ENCODE measurements around the gene SFI1.
"Not testable (repeated sequence)": the region's sequence is repeated elsewhere in the genome, so short reads cannot be mapped to it uniquely, and the experiment has no call there.

SFI1 gene

GRCh38 chr22:31490496-31490925 is 5.8 kb upstream of the SFI1 start:
- no peak for TF ChIP-seq EZH2 (IDR thresholded peaks at IDR 0.05; ENCODE audit: borderline replicate concordance, low read depth, low read length, severe bottlenecking)
- peak; percentile 29 for TF ChIP-seq CTCF (IDR thresholded peaks at IDR 0.05; ENCODE audit: borderline replicate concordance, extremely low read depth, low read length, poor library complexity, severe bottlenecking)
- H3K4me3 ChIP-seq (ENCODE audit: low read depth in 1 of 2, low read length in 2 of 2) = peak overlapping the region; percentile 70 to 80
- peak; percentile 72 for ATAC-seq (ENCODE audit: insufficient read depth, low read depth)
- peak; percentile 75 for DNase-seq
- H4K20me1 ChIP-seq (ENCODE audit: insufficient read depth, low read length) = no peaks in the 10 kb centered on the region
- H3K9ac ChIP-seq (ENCODE audit: low read depth, low read length) = peak overlapping the region; percentile 87
- H3K27me3 ChIP-seq (ENCODE audit: insufficient read depth, low read length, poor library complexity) = no peaks in the 10 kb centered on the region
- peaks cover 53% of the 10 kb centered on the region for H3K79me2 ChIP-seq (ENCODE audit: insufficient read depth, low read length)
- H3K9me3 ChIP-seq (ENCODE audit: insufficient read depth, low read length, severe bottlenecking) = no peaks in the 10 kb centered on the region
- H3K4me2 ChIP-seq (ENCODE audit: insufficient read depth, low read length) = peak overlapping the region; percentile 66
- peaks cover 22% of the 10 kb centered on the region for H3K36me3 ChIP-seq (ENCODE audit: insufficient read depth, low read length)
- H2AFZ ChIP-seq (ENCODE audit: low read depth, low read length) = peak overlapping the region; percentile 89
- peaks cover 43% of the 10 kb centered on the region for H3K4me1 ChIP-seq (ENCODE audit: insufficient read depth, low read length)
- peak overlapping the region; percentile 91 for H3K27ac ChIP-seq (ENCODE audit: low read length)

- H3K36me3 ChIP-seq (ENCODE audit: insufficient read depth, low read length) = peaks cover 18% of the 10 kb centered on the region
- no peaks in the 10 kb centered on the region for H4K20me1 ChIP-seq (ENCODE audit: insufficient read depth, low read length)
- H3K9ac ChIP-seq (ENCODE audit: low read depth, low read length) = peak overlapping the region; percentile 87
- peak overlapping the region; percentile 70 to 80; a peak in 3 of 4 replicates for H3K4me3 ChIP-seq (ENCODE audit: low read depth in 1 of 2, low read length in 2 of 2)
- TF ChIP-seq CTCF (IDR thresholded peaks at IDR 0.05; ENCODE audit: borderline replicate concordance, extremely low read depth, low read length, poor library complexity, severe bottlenecking) (no peak), EZH2 (IDR thresholded peaks at IDR 0.05; ENCODE audit: borderline replicate concordance, low read depth, low read length, severe bottlenecking) (no peak)
- H3K9me3 ChIP-seq (ENCODE audit: insufficient read depth, low read length, severe bottlenecking) = no peaks in the 10 kb centered on the region
- DNase-seq (no peak), ATAC-seq (ENCODE audit: insufficient read depth, low read depth) (no peak)
- no peak overlapping the region for H2AFZ ChIP-seq (ENCODE audit: low read depth, low read length)
- H3K27me3 ChIP-seq (ENCODE audit: insufficient read depth, low read length, poor library complexity) = no peaks in the 10 kb centered on the region
- H3K79me2 ChIP-seq (ENCODE audit: insufficient read depth, low read length) = peaks cover 49% of the 10 kb centered on the region
- H3K4me2 ChIP-seq (ENCODE audit: insufficient read depth, low read length) = peak overlapping the region; percentile 66
- peaks cover 45% of the 10 kb centered on the region for H3K4me1 ChIP-seq (ENCODE audit: insufficient read depth, low read length)
- H3K27ac ChIP-seq (ENCODE audit: low read length) = peak overlapping the region; percentile 91; the same call in 1 of the 2 replicates
These were observed 4.9 kb upstream of the SFI1 start for GRCh38 chr22:31491218-31491962.

GRCh38 chr22:31492151-31492550 is 4.2 kb upstream of the SFI1 start:
- H3K4me2 ChIP-seq (ENCODE audit: insufficient read depth, low read length) = no peak overlapping the region

GRCh38 chr22:31493355-31493754 is 3.0 kb upstream of the SFI1 start:
- not testable (repeated sequence) for ATAC-seq (ENCODE audit: insufficient read depth, low read depth); H3K4me2 ChIP-seq (ENCODE audit: insufficient read depth, low read length); H3K27ac ChIP-seq (ENCODE audit: low read length); H2AFZ ChIP-seq (ENCODE audit: low read depth, low read length); H3K4me3 ChIP-seq (ENCODE audit: low read depth in 1 of 2, low read length in 2 of 2); H3K9me3 ChIP-seq (ENCODE audit: insufficient read depth, low read length, severe bottlenecking); DNase-seq; H4K20me1 ChIP-seq (ENCODE audit: insufficient read depth, low read length); H3K27me3 ChIP-seq (ENCODE audit: insufficient read depth, low read length, poor library complexity); H3K36me3 ChIP-seq (ENCODE audit: insufficient read depth, low read length); H3K9ac ChIP-seq (ENCODE audit: low read depth, low read length)
- peaks cover 47% of the 10 kb centered on the region for H3K4me1 ChIP-seq (ENCODE audit: insufficient read depth, low read length)
- peaks cover 49% of the 10 kb centered on the region for H3K79me2 ChIP-seq (ENCODE audit: insufficient read depth, low read length)

More at GRCh38 chr22:31492151-31492550, 4.2 kb upstream of the SFI1 start:
- Histone ChIP-seq H4K20me1 (ENCODE audit: insufficient read depth, low read length) (no peaks in the 10 kb centered on the region), H3K4me1 (ENCODE audit: insufficient read depth, low read length) (peaks cover 48% of the 10 kb centered on the region), H3K9ac (ENCODE audit: low read depth, low read length) (no peak overlapping the region), H3K9me3 (ENCODE audit: insufficient read depth, low read length, severe bottlenecking) (no peaks in the 10 kb centered on the region), H3K27ac (ENCODE audit: low read length) (no peak overlapping the region), H3K27me3 (ENCODE audit: insufficient read depth, low read length, poor library complexity) (no peaks in the 10 kb centered on the region), H2AFZ (ENCODE audit: low read depth, low read length) (no peak overlapping the region), H3K36me3 (ENCODE audit: insufficient read depth, low read length) (peaks cover 12% of the 10 kb centered on the region), H3K4me3 (ENCODE audit: low read depth in 1 of 2, low read length in 2 of 2) (no peak overlapping the region), H3K79me2 (ENCODE audit: insufficient read depth, low read length) (peaks cover 49% of the 10 kb centered on the region)
- DNase-seq = no peak
- ATAC-seq (ENCODE audit: insufficient read depth, low read depth) = no peak
- TF ChIP-seq EZH2 (IDR thresholded peaks at IDR 0.05; ENCODE audit: borderline replicate concordance, low read depth, low read length, severe bottlenecking) (no peak), CTCF (IDR thresholded peaks at IDR 0.05; ENCODE audit: borderline replicate concordance, extremely low read depth, low read length, poor library complexity, severe bottlenecking) (no peak)

Data from DND-41 (cell line).